CD14-positive monocyte (primary cell): ENCODE data around the gene LAG3. TPM values are rescaled to one million over a fixed set of nuclear protein-coding genes. Genes with fewer than 3 reads are reported as not detected.
A peak's percentile ranks its signal among the peaks of the same experiment; 100 is the strongest.

Source experiments
- DNase-seq, 3 donors: peaks; one replicate each; pipeline ENCODE4 v3.0.0-alpha.2; 2011 to 2022
- H2AFZ ChIP-seq: 2 replicates; pipeline ENCODE4 v1.6.0; 2012; ENCODE audit warnings: mild to moderate bottlenecking, low read depth, low read length, inconsistent platforms; ENCODE audit not compliant: insufficient read depth, poor library complexity, severe bottlenecking
- H3K27ac ChIP-seq, 2 donors: 1 replicate in 1 of 2; 2 replicates in 1 of 2; pipeline ENCODE4 v1.5.1; 2012 to 2013; ENCODE audit warnings: low read length in 2 of 2, control low read depth in 1 of 2, inconsistent platforms in 1 of 2, low read depth in 1 of 2, mild to moderate bottlenecking in 1 of 2
- H3K27me3 ChIP-seq, 2 donors: one replicate each; pipeline versions ENCODE4 v1.6.0 to v1.6.1; 2011 to 2013; ENCODE audit warnings: low read length in 2 of 2; ENCODE audit not compliant: control insufficient read depth in 2 of 2, insufficient read depth in 2 of 2
- H3K36me3 ChIP-seq, 2 donors: replicated peaks in 1 of 2; 1 replicate in 1 of 2; 2 replicates in 1 of 2; pipeline versions ENCODE4 v1.5.1 to v1.6.1; 2012 to 2013; ENCODE audit warnings: low read length in 2 of 2, control low read depth in 1 of 2, inconsistent platforms in 1 of 2, mild to moderate bottlenecking in 1 of 2; ENCODE audit not compliant: insufficient read depth in 2 of 2, control insufficient read depth in 1 of 2
- H3K4me1 ChIP-seq, 2 donors: 1 replicate in 1 of 2; 2 replicates in 1 of 2; pipeline versions ENCODE4 v1.5.1 to v1.6.1; 2012 to 2013; ENCODE audit warnings: low read length in 2 of 2, control low read depth in 1 of 2, inconsistent platforms in 1 of 2, mild to moderate bottlenecking in 1 of 2, moderate library complexity in 1 of 2; ENCODE audit not compliant: insufficient read depth in 2 of 2, control insufficient read depth in 1 of 2
- H3K4me2 ChIP-seq: replicated peaks from 2 replicates; pipeline ENCODE3; 2012; ENCODE audit warnings: low read length, moderate library complexity, mild to moderate bottlenecking; ENCODE audit not compliant: poor library complexity, severe bottlenecking; ENCODE audit errors: extremely low read depth
- H3K4me3 ChIP-seq, 3 experiments: fragments of 200-600 bp in 1 of 3; sonication (generic) in 1 of 3; replicated peaks in 1 of 3; 1 replicate in 2 of 3; 2 replicates in 1 of 3; pipeline ENCODE4 v1.5.1; 2011 to 2013; ENCODE audit warnings: low read length in 3 of 3, mild to moderate bottlenecking in 3 of 3, control low read depth in 2 of 3, low read depth in 2 of 3, inconsistent platforms in 1 of 3, moderate library complexity in 1 of 3
- H3K79me2 ChIP-seq: 2 replicates; pipeline ENCODE4 v1.6.0; 2012; ENCODE audit warnings: mild to moderate bottlenecking, control low read depth, inconsistent platforms, low read length, moderate library complexity; ENCODE audit not compliant: insufficient read depth
- H3K9ac ChIP-seq: 2 replicates; pipeline ENCODE4 v1.6.0; 2017; ENCODE audit warnings: low read length, mild to moderate bottlenecking; ENCODE audit not compliant: insufficient read depth, poor library complexity, severe bottlenecking
- H3K9me3 ChIP-seq, 2 donors: replicated peaks in 1 of 2; 1 replicate in 1 of 2; 2 replicates in 1 of 2; pipeline versions ENCODE4 v1.5.1 to v1.6.1; 2012 to 2013; ENCODE audit warnings: low read length in 2 of 2, control low read depth in 1 of 2; ENCODE audit not compliant: control insufficient read depth in 1 of 2, insufficient read depth in 1 of 2
- H4K20me1 ChIP-seq: 2 replicates; pipeline ENCODE4 v1.6.0; 2012; ENCODE audit warnings: mild to moderate bottlenecking, low read length, control low read depth, moderate library complexity; ENCODE audit not compliant: insufficient read depth
- H3K27ac Mint-ChIP-seq, 7 donors: one replicate each; pipeline ENCODE4 v1.8.0; 2020; ENCODE audit warnings: mild to moderate bottlenecking in 7 of 7, mixed read lengths in 7 of 7, moderate library complexity in 6 of 7, inconsistent platforms in 2 of 7
- H3K27me3 Mint-ChIP-seq, 3 donors: one replicate each; pipeline ENCODE4 v1.8.0; 2021 to 2022; ENCODE audit warnings: low read depth in 3 of 3, mild to moderate bottlenecking in 3 of 3, mixed read lengths in 3 of 3, moderate library complexity in 3 of 3, inconsistent platforms in 1 of 3
- H3K36me3 Mint-ChIP-seq, 2 donors: one replicate each; pipeline ENCODE4 v1.8.0; 2020; ENCODE audit warnings: mixed read lengths in 2 of 2, inconsistent platforms in 1 of 2, mild to moderate bottlenecking in 1 of 2
- H3K4me1 Mint-ChIP-seq: one replicate; pipeline ENCODE4 v1.8.0; 2020; ENCODE audit warnings: mild to moderate bottlenecking, mixed read lengths
- H3K4me3 Mint-ChIP-seq, 2 donors: one replicate each; pipeline ENCODE4 v1.8.0; 2020; ENCODE audit warnings: mild to moderate bottlenecking in 2 of 2, mixed read lengths in 2 of 2, moderate library complexity in 1 of 2
- H3K9me3 Mint-ChIP-seq, 7 donors: one replicate each; pipeline ENCODE4 v1.8.0; 2020 to 2022; ENCODE audit warnings: mixed read lengths in 7 of 7, mild to moderate bottlenecking in 6 of 7, moderate library complexity in 6 of 7, inconsistent platforms in 2 of 7
- WGBS: methylation state at CpG from one replicate; pipeline ENCODE4 v1.1.5; 2013; ENCODE audit warnings: missing lambda C conversion rate; ENCODE audit not compliant: insufficient coverage; 5-methylcytosine and 5-hydroxymethylcytosine counted together
- intact Hi-C, 2 donors: fragments of 100-400 bp; cut with micrococcal nuclease; formaldehyde crosslinking; loops; one replicate each; pipeline versions ENCODE4 v1.15.0 to v1.15.1; 2023
- polyA plus RNA-seq, 3 donors: library from polyadenylated mRNA; depleted of rRNA in 1 of 3; unstranded in 2 of 3; stranded (reverse) in 1 of 3; fragments of 300-500 nt in 2 of 3; fragments of >200 nt in 1 of 3; fragmentation: Illumina TruSeq in 2 of 3; gene quantifications; 1 replicate in 2 of 3; 2 replicates in 1 of 3; pipeline ENCODE4 v1.2.3, GENCODE V29; 2012 to 2021
- TF ChIP-seq, protein P1 (sequence below): fragments of 200-600 bp; IDR thresholded peaks from one replicate; pipeline ENCODE4 v1.8.0; 2022; ENCODE audit warnings: antibody characterized with exemption, mild to moderate bottlenecking

LAG3 gene
- polyA plus RNA-seq, 3 donors, result 0.04 TPM; not detected in 2

GRCh38 chr12:6748761-6749160 lies 23.6 kb upstream of the LAG3 start:
- Histone ChIP-seq H3K79me2 (peaks cover 18% of the 10 kb centered on the region), H3K4me3 (no peak overlapping the region), H3K9ac (no peak overlapping the region), H3K9me3 (no peaks in the 10 kb centered on the region), H3K36me3 (peaks cover 45 to 56% of the 10 kb centered on the region in 2 donors), H3K27ac (no peak overlapping the region), H2AFZ (no peak overlapping the region), H3K4me1 (peaks cover 32 to 35% of the 10 kb centered on the region in 2 donors), H3K27me3 (no peaks in the 10 kb centered on the region), H3K4me2 (no peak overlapping the region), H4K20me1 (no peaks in the 10 kb centered on the region)
- no peak for DNase-seq
- H3K27ac Mint-ChIP-seq, result no peak overlapping the region
- H3K36me3 Mint-ChIP-seq, result peaks cover 60 to 63% of the 10 kb centered on the region in 2 donors
- no peak overlapping the region for H3K4me3 Mint-ChIP-seq
- WGBS, result 92% methylated on average over 22 of the region's 28 CpGs
- intact Hi-C loops, result no loop called here
- peaks cover 39% of the 10 kb centered on the region for H3K4me1 Mint-ChIP-seq
- no peaks in the 10 kb centered on the region for H3K27me3 Mint-ChIP-seq
- TF ChIP-seq, protein P1, sequence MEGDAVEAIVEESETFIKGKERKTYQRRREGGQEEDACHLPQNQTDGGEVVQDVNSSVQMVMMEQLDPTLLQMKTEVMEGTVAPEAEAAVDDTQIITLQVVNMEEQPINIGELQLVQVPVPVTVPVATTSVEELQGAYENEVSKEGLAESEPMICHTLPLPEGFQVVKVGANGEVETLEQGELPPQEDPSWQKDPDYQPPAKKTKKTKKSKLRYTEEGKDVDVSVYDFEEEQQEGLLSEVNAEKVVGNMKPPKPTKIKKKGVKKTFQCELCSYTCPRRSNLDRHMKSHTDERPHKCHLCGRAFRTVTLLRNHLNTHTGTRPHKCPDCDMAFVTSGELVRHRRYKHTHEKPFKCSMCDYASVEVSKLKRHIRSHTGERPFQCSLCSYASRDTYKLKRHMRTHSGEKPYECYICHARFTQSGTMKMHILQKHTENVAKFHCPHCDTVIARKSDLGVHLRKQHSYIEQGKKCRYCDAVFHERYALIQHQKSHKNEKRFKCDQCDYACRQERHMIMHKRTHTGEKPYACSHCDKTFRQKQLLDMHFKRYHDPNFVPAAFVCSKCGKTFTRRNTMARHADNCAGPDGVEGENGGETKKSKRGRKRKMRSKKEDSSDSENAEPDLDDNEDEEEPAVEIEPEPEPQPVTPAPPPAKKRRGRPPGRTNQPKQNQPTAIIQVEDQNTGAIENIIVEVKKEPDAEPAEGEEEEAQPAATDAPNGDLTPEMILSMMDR, result no peak
- H3K9me3 Mint-ChIP-seq, result peaks cover 0 to 2% (median 0%) of the 10 kb centered on the region in 7 donors

DNA sequence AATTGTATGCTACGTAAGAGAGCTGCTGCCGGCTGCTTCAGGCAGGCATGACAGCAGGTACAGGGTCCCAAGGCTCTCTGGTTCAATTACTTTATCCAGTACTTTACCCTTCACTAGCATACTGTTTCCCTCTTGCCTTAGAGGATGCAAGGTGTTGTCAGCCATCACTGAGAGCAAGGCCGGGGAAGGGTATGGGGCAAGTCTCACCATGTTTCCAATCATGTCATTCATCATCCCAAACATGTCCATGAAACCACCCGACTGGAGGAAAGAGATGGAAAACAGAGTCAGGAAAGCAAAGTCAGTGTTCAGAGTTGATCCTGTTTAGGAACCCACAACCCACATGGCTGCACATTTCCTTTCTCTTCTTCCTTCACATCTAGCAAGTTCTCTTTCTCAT lies 21.8 kb upstream of the LAG3 start:
- peak overlapping the region in 1 of 7 donors; percentile 36 for H3K27ac Mint-ChIP-seq
- H3K4me1 ChIP-seq, result peaks cover 36 to 37% of the 10 kb centered on the region in 2 donors
- no peaks in the 10 kb centered on the region for H4K20me1 ChIP-seq
- no peaks in the 10 kb centered on the region for H3K27me3 ChIP-seq
- no peak overlapping the region for H3K4me3 ChIP-seq
- intact Hi-C loops, result loop anchor here in 1 of 2 donors (5.0 kb wide), 1 partner anchor 42 kb away; no protein-coding TSS in a partner anchor
- H3K27me3 Mint-ChIP-seq, result no peaks in the 10 kb centered on the region
- peaks cover 0 to under 1% (median 0%) of the 10 kb centered on the region in 7 donors for H3K9me3 Mint-ChIP-seq
- peaks cover 43% of the 10 kb centered on the region for H3K4me1 Mint-ChIP-seq
- no peak overlapping the region for H3K9ac ChIP-seq
- no peak overlapping the region for H2AFZ ChIP-seq
- H3K4me2 ChIP-seq, result no peak overlapping the region
- peaks cover 53 to 60% of the 10 kb centered on the region in 2 donors for H3K36me3 Mint-ChIP-seq
- TF ChIP-seq, protein P1, result no peak
- H3K79me2 ChIP-seq, result peaks cover 18% of the 10 kb centered on the region
- no peak overlapping the region for H3K4me3 Mint-ChIP-seq
- 90% methylated on average over 3 of the region's 4 CpGs for WGBS
- H3K36me3 ChIP-seq, result peaks cover 45 to 56% of the 10 kb centered on the region in 2 donors
- H3K27ac ChIP-seq, result no peak overlapping the region
- H3K9me3 ChIP-seq, result no peaks in the 10 kb centered on the region
- DNase-seq, result no peak
